GM18507 (cell line): ENCODE results near the gene ADAMTS17.

Experiments
- DNase-seq: peaks from one replicate; pipeline ENCODE4 v3.0.0; 2011; ENCODE audit warnings: low read depth; ENCODE audit not compliant: insufficient read length; ENCODE audit errors: extremely low spot score
- FAIRE-seq: peaks from 2 replicates; lab custom pipeline; 2011; peaks lifted over from hg19 to GRCh38; lab: Jason Lieb, UNC

The ADAMTS17 gene

GRCh38 chr15:100189849-100190248, 151.9 kb downstream of the ADAMTS17 start:
- DNase-seq = no peak
- FAIRE-seq = no peak

GRCh38 chr15:100189319-100189718, 152.5 kb downstream of the ADAMTS17 start:
- DNase-seq (no peak), FAIRE-seq (no peak)

- no peak for DNase-seq
- FAIRE-seq = no peak
Measured at GRCh38 chr15:100187677-100188076, 154.1 kb downstream of the ADAMTS17 start.

DNA sequence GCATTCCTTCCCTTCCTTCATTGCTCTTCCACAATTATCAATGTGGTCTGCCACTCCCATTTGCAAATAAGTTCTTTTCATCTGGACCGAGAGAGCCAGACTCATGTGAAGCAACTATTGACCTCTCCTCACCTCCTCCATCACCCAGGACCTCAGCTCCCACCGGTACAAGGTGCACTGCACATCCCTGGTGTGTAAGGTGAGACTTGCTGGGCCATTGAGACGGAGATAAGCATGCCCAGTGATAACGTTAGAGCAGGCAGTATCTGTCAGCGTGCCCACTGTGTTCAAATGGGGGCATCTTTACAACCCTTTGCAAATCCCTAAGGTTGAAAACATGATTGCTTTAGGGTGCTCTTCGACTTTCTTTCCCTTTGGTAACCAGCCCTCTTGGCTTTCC, 154.8 kb downstream of the ADAMTS17 start:
- FAIRE-seq = no peak
- no peak for DNase-seq

DNA sequence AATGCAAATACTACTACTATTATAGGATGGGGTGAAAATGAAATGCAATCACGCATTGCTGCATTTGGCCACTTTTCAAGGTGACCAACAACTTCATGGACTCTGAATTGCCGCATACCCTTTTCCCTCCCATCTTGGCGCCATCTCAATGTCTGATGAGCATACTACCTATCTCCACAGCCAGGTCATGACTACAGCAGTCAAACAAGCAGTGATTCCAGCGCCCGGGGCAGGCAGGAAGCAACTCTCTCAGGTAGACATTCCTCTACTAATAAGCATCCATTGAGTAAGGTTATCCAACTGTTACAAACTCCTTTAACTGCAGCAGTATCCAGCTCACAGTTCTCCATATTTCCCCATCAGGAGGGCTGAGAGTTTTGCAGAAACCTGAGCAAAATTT, 155.4 kb downstream of the ADAMTS17 start:
- DNase-seq = no peak
- FAIRE-seq = no peak

GRCh38 chr15:100183921-100184495, 157.8 kb downstream of the ADAMTS17 start:
- FAIRE-seq (no peak), DNase-seq (no peak)

DNA sequence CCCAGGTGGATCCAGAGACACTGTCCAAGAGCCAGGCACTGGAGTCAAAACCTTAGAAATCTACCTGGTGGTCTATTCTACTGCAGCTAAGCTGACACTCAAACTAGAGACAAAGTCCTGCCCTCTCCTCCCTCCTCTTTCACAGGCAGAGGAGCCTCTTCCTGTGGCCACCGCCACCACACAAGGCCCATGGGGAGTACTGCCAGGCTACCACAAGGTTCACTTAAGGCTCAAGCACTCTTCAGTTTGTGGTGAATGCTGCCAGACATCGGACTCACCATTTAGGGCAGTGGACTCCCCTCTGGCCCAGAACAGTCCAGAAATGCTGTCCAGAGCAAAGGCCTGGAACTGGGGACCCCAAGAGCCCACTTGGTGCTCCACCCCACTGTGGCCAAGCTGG, 160.9 kb downstream of the ADAMTS17 start:
- no peak for DNase-seq

GRCh38 chr15:100175406-100176114, 166.2 kb downstream of the ADAMTS17 start:
- FAIRE-seq = no peak
- no peak for DNase-seq

More for the DNA sequence above, 160.9 kb downstream of the ADAMTS17 start:
- no peak for FAIRE-seq

GRCh38 chr15:100174904-100175275, 166.9 kb downstream of the ADAMTS17 start:
- FAIRE-seq (no peak), DNase-seq (no peak)

DNA sequence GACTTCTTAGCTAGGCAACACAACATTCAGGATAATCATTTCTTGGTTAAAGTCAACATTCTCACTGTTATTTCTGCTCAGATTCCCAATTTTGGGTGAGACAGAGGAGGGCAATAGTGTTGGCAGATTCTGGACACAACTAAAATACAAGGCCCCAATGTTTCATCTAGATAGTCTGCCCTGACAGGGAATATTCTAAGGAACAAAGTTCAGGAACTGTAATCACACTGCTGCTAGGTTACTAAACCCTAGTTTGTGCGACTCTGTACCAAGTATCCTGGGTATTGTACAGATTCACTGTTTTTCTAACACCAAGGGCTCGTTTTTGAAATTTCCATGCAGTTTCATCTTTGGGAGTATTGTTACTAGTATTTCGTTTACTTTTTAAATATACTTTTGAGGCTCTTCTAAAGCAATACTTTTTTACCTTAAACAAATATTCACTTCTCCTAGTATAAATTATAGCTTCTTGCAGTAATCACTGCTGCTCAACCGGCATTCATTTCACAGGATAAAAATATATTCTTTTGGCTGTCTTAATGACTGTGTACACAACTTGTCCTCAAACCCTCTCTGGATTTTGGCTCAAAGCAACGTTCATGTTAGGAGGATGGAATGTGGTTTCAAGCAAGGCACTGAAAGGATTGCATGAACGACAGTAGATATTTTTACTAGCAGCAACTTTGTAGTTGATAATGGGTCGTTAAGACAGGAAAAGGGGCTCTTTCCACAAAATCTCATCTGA, 167.4 kb downstream of the ADAMTS17 start:
- FAIRE-seq = no peak
- no peak for DNase-seq

DNA sequence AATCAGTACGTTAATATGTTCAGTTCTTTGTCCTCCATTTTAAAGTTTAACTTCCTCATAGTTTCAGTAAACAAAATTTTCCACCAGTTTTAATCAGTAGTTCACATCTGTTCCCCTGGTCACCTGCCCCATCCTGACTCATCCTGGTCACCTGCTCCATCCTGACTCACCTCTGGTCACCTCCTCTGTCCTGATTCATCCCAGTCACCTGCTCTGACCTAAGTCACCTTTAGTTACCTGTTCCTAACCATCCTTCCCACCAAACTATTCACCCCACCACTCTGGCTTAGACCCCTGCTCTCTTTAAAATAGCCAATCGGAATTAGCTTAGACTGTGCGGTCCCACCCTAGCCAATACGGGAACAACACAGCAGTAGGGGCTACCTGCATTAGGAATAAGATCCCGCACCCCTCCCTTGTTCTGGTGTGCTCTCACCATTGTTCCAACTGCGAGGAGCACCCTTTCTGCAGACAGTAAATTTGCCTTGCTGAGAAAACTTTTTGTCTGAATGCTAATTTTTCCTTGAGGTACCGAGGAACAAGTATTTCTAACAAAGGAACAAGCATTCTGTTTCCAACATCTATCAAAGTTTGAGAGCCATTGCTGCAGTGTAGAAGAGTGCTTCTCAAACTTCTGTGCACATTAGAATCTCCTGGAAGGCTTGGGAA, 169.3 kb downstream of the ADAMTS17 start:
- FAIRE-seq (no peak), DNase-seq (no peak)

- no peak for DNase-seq
- no peak for FAIRE-seq
Measured at GRCh38 chr15:100171411-100171810, 170.4 kb downstream of the ADAMTS17 start.

- DNase-seq = no peak
- FAIRE-seq = peak; percentile 87
Measured at GRCh38 chr15:100170291-100171210, 171.2 kb downstream of the ADAMTS17 start.

DNA sequence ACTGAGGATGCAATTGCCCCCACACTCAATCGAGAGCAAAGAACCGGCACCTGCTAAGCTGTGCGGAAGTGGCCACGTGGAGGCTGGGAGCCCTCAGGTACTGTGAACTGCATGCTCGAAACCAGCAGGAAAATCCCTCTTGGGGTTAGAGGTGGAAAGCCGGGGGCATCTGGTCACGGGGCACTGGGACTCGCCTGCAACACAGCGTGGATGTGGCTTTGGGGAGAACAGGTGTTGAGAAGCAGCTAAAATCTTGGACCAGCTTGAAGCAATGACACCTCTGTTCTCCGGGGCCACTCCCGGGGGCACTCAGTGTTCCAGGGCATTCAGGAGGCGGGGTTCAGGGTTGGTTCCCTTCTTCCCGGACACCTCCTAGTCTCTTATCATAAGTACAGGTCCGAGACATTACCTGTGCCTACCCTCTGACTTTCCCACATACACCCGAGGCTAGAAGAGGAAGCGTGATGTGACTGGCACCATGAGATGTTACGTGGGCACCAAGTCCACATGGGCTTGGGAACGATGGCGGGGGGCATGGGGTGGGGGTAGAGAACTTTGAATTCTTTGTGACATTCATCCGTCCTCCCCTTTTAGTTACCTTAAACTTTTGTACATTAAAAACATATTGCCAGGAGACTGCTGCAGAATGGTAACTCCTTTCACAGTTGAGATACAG, 172.0 kb downstream of the ADAMTS17 start:
- FAIRE-seq = no peak

DNA sequence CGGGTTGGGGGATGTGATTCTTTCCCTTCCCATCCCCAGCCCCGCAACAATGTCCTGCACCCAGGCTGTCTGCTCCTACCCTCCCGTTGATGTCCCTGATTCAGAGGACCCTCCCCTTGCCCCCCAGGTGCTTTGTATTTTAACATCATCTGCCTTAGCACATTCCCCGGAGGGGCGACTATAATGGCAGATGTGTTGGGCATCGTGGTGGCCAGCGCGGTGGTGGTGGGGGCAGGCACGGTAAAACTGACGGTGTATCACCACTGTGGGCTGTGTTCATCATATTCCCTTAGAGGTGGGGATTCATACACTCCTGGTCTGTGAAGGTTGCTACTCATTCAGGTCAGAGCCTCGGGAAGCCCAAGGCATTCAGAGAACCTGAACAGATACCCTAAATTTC, 173.0 kb downstream of the ADAMTS17 start:
- DNase-seq (no peak), FAIRE-seq (no peak)

More for the DNA sequence above, 172.0 kb downstream of the ADAMTS17 start:
- DNase-seq = no peak

- FAIRE-seq (no peak), DNase-seq (no peak)
Measured at GRCh38 chr15:100167884-100168375, 173.8 kb downstream of the ADAMTS17 start.

DNA sequence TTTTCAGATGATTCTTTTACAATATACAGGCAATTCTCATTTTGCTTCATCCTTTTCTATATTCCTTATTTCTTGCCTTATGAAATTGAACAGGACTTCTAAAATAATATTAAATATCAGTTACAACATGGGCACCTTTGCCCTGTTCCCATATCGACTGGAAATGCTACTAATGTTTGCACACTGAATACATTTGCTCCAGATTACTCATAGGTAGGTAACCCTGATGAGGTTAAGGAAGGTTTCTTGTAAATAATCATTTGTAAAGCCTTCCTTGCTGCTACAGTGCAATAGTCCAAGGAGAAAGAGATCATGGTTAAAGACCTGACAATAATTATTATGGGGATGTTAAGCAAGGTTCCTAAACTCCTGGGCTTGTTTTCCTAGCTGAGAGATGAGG, 175.5 kb downstream of the ADAMTS17 start:
- FAIRE-seq = no peak
- no peak for DNase-seq

GRCh38 chr15:100163961-100164360, 177.8 kb downstream of the ADAMTS17 start:
- no peak for DNase-seq
- no peak for FAIRE-seq

- FAIRE-seq (no peak), DNase-seq (no peak)
Measured at GRCh38 chr15:100160953-100161352, 180.8 kb downstream of the ADAMTS17 start.
